Uterus (tissue), 2 donors: ENCODE results near the gene OR2C1.

Experiments
- CTCF ChIP-seq, 4 experiments: fragments of 200-600 bp in 2 of 4; fragments of 450-650 bp in 2 of 4; sonication (generic) in 2 of 4; IDR thresholded peaks; one replicate each; pipeline ENCODE4 v1.5.1; 2016 to 2019; ENCODE audit warnings: antibody characterized with exemption in 4 of 4, mild to moderate bottlenecking in 2 of 4, moderate library complexity in 1 of 4
- POLR2A ChIP-seq, 2 donors: fragments of 450-650 bp; IDR thresholded peaks; one replicate each; pipeline ENCODE4 v1.6.1; 2016; ENCODE audit warnings: antibody characterized with exemption in 2 of 2, mild to moderate bottlenecking in 1 of 2, moderate library complexity in 1 of 2

DNA sequence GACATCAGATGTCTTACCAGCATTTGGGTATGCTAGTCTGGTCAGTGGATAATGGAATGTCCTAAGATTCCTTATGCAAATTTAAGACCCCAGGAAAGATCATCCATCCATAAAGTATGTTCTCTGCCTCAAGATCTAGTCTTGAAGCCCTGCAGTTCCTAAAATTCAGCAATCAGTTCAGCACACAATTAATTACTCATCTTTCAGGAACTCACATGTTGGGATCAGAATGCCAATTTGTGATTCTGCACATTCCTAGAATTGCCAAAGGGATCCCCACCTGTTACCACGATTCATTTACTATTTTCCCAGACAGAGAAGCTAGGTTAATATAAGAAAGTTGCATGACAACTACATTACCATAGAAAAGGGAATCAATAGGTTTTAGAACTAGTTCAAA lies 3.2 kb downstream of the OR2C1 start:
- no peak for TF ChIP-seq CTCF (IDR thresholded peaks at IDR 0.05)
- TF ChIP-seq POLR2A (IDR thresholded peaks at IDR 0.05), result no peak
